Measurements from ENCODE around the gene CAPNS2.

The CAPNS2 gene

GRCh38 chr16:55566432-55567175 lies at the start of gene CAPNS2:
CAPNS2 (plus strand) TSS chr16:55566684; CDS start chr16:55566757, 73 bp downstream.
- DNase-seq, result no peak

GRCh38 chr16:55521792-55522191 lies 44.7 kb upstream of the CAPNS2 start:
- DNase-seq, result no peak

- DNase-seq, result no peak
Measured at GRCh38 chr16:55526441-55526840, 40.0 kb upstream of the CAPNS2 start.

DNA sequence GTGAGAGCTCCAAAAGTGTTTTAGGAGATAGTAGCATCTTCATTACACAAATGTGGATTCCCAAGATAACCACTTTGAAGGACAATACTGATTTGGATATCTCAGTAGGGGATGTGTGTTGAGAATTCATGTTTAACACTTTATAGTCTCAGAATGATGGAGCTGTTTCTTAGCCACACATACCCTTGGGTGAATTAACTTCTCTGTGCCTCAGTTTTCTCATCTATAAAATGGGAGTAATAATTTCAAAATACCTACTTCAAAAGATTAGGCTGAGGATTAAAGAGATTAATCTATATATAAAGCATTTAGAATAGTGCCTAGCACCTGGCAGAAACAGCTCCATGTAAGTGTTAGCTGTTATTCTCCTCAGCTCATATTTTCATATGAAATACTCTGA lies 38.6 kb upstream of the CAPNS2 start:
- DNase-seq, result no peak

DNA sequence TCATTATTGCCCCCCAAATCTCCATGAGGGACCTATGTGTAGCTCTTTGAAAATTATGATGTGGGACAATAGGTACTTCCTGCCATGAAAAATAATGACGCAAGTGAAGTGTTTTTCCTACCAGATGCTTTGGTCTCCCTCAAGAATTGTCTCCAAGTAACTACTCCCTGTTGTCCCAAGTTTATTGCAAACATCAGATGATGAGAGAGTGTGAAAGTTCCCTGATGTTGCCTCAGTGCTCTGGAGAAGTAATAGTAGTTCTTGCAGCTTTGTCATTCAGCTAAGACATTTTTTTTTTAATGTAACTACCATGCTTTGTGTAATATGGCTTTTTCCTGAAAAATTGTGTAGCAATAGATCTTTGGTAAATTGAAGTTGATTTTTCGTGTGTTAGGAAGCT lies 37.5 kb upstream of the CAPNS2 start:
- DNase-seq, result no peak

DNA sequence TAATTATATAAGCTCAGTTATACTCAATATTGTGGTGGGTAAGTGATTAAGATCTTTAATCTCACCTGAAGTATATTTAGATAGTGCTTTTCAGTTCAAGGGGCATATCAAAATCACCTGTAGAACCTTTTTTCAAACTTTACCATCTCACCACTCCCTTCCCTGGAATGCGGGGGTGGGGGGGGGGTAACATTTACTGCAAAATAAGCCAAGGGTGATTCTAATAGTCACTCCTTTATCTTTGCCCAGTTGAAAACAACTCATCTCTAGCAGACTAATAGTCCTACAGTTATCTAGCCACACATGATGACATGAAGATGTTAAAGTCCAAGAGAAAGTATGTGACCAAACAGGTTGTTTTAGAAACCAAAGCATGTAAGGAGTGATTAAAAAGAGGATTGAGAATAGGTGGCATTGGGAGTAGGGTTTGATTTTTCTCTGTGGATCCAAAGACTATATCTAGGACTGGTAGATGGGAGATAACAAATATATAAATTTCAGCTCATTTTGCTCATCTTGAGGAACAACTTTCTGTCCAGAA lies 36.1 kb upstream of the CAPNS2 start:
- DNase-seq, result no peak

GRCh38 chr16:55532227-55532626 lies 34.3 kb upstream of the CAPNS2 start:
- no peak for DNase-seq

GRCh38 chr16:55534756-55535155 lies 31.7 kb upstream of the CAPNS2 start:
- DNase-seq, result no peak

- no peak for DNase-seq
Measured at GRCh38 chr16:55539049-55539448, 27.4 kb upstream of the CAPNS2 start.

DNA sequence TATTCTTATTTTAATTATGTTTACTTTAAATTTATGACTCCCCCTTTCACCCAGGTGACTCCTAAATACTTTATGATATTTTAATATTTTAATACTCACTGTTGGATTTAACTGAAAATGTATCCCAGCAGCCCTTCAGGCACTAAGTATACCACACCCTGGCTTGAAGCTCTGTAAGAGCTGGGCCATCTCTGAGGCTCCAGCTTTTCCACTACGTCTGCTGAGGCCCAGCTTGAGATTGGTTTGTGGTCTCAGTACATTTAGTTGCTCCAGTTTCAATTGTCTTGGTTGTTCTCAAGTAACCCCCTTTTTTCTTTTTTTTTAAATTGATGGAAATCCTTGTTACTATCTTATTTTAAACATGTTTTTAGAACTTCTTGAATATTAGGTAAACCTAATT lies 27.0 kb upstream of the CAPNS2 start:
- DNase-seq, result no peak

- no peak for DNase-seq
Measured at GRCh38 chr16:55540221-55540620, 26.3 kb upstream of the CAPNS2 start.

DNA sequence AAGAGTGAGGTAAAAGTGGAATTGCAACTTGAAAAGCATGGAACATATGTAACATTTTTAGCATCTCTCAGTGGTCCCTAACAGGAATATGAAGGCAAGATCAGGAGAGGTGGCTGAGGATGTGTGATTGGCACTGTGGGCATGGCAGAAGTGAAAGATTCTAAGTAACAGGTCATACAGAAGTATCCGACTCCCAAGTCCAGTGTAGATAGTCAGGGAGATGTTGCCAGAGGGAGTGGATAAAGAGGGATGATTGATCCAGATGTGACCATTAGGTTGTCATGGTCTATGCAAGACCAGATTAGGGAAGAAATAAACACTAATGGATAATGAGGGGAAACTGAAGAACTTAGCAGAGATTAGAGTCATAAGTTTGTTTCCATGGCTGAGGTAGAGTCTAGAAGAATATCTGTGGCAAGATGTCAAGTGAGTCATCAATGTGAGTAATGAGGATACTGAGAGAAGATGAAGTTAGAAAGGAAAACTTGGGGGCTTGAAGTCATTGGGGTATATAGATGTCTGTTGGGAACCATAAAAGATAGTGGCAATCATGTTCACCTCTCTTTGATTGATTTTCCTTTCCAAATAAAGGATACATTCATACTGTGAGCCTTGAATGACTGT lies 23.9 kb upstream of the CAPNS2 start:
- no peak for DNase-seq

GRCh38 chr16:55543472-55543871 lies 23.0 kb upstream of the CAPNS2 start:
- no peak for DNase-seq

DNA sequence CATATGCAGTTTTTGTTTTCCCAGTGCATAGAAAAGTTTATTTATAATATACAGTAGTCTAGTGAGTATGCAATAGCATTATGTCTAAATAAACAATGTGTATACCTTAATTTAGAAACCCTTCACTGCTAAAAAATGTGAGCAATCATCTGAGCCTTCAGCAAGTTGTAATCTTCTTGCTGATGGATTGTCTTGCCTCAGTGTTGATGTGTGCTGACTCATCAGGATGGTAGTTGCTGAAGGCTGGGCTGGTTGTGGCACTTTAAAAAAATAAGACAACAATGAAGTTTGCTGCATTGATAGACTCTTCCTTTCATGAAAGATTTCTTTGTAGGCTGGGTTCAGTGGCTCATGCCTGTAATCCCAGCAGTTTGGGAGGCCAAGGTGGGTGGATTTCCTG lies 13.9 kb upstream of the CAPNS2 start:
- no peak for DNase-seq

DNA sequence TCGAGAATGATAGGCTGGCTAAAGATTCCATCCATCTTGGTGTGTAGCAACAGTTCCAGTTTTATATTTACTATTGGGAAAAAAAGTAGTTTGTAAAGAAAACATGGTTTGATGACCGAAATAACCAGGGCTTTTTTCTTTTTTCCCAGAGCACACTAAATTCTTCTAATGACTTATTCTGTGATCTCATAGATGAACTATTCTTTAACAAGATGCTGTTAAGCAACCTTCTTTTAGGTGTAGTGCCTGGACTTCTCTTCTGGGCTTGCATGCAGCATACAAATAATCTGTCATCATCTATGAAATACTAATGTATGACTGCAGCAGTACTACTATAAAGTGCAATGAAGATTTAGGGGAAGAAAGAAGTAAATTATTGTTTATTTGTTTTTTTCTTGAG lies 11.0 kb upstream of the CAPNS2 start:
- DNase-seq, result no peak

- DNase-seq, result no peak
Measured at GRCh38 chr16:55557186-55557585, 9.3 kb upstream of the CAPNS2 start.

DNA sequence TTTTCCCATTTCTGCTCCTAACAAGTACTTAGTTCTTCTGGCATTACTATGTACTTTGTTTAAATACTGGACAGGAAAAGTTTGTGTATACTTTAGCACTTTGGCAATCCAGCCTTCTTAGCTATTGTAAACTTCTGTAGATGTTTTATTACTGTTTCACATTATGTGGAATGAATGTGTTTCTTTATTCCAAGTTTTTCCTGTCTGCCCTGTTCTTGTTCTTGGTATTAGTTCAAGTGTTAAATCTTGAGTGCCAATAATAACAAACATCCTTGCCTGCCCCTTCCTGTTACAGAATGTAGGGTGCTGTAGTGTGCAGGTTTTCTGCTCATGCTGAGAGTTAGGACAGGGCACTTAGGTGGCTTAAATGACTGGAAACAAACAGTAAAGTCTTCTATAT lies 7.3 kb upstream of the CAPNS2 start:
- no peak for DNase-seq

DNA sequence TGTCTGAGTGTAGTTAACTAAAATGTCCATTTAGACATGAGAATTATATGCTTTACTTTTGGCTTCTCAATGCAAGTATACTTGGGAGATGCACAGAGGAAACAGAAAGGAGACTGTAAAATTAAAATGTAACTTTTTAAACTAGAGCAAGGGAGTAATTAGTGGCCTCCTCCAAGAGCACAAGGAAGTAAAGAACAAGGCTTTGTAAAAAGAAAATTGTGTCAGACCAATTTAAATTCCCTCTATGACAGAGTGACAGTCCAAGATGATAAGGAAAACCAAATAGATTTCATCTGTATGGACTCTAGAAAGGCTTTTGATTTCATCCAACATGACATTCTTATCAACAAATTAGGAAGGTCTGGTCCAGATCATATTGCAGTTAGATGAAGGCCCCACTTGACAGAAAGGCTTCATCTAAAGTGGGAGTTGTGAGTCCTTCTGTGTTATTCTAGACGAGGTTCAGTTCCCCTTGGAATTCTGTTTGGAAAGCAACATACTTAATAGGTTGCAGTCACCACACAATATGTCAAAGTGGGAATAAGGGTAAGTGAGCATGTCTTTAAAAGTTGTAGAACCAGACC lies 6.5 kb upstream of the CAPNS2 start:
- no peak for DNase-seq

- DNase-seq, result no peak
Measured at GRCh38 chr16:55561319-55561848, 5.1 kb upstream of the CAPNS2 start.

DNA sequence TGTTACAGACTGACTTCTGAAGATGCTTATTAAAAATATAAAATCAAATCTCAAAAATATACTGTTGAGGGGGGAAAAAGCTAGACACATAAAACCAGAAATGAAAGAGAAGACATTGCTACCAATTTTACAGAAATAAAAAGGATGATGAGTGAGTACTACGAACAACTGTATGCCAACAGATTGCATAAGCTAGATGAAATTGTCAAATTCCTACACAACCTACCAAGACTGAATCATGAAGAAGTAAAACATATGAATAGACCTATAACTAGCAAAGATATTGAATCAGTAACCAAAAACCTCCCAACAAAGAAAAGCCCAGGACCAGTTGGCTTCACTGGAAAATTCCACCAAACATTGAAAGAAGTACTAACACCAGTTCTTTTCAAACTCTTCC lies 3.5 kb upstream of the CAPNS2 start:
- DNase-seq, result no peak

DNA sequence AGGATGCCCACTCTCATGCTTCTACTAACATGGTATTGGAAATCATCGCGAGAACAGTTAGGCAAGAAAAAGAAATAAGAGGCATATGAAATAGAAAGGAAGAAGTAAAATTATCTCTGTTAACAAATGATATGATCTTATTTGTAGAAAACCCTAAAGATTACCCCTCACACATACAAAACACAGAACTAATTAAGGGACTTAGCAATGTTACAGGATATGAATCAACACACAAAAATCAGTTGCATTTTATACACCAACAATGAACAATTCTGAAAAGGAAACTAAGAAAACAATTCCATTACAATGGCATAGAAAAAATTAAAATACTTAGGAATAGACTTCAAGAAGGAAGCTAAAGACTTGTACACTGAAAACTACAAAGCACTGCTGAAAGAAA lies 2.7 kb upstream of the CAPNS2 start:
- no peak for DNase-seq

GRCh38 chr16:55565086-55565485 lies 1.4 kb upstream of the CAPNS2 start:
- DNase-seq, result no peak

- no peak for DNase-seq
Measured at GRCh38 chr16:55567382-55567781, 898 bp downstream of the CAPNS2 start.

GRCh38 chr16:55568207-55568606 lies 1.7 kb downstream of the CAPNS2 start:
- DNase-seq, result no peak

Data from NCI-H1048 (cell line).